ENCODE results near the gene RPS6KC1.

RPS6KC1 gene

GRCh38 chr1:213087911-213088310 lies 36.9 kb downstream of the RPS6KC1 start:
- Histone ChIP-seq H3K4me3 (ENCODE audit: low read length) (no peak overlapping the region), H3F3A (ENCODE audit: control insufficient read depth, insufficient read depth) (no peaks in the 10 kb centered on the region), H4K20me1 (ENCODE audit: control insufficient read depth, insufficient read depth, low read depth, low read length) (no peaks in the 10 kb centered on the region), H3K79me2 (ENCODE audit: control insufficient read depth, low read length) (no peaks in the 10 kb centered on the region), H3K9me3 (ENCODE audit: control insufficient read depth, insufficient read depth, low read length) (no peaks in the 10 kb centered on the region), H3K36me3 (ENCODE audit: control insufficient read depth, low read length) (no peaks in the 10 kb centered on the region), H3K9me2 (replicated peaks; ENCODE audit: control insufficient read depth, low read length) (no peaks in the 10 kb centered on the region), H3K27me3 (ENCODE audit: control insufficient read depth, low read length) (no peaks in the 10 kb centered on the region), H3K4me1 (ENCODE audit: control insufficient read depth, low read length) (no peaks in the 10 kb centered on the region), H3K27ac (ENCODE audit: low read depth, low read length) (no peak overlapping the region), H3K4me2 (ENCODE audit: low read length) (no peak overlapping the region)
- no peak for TF ChIP-seq EZH2phosphoT487 (IDR thresholded peaks at IDR 0.05; ENCODE audit: borderline replicate concordance, low read length)
- TF ChIP-seq CTCF (IDR thresholded peaks at IDR 0.05; ENCODE audit: low read depth, low read length, poor library complexity, severe bottlenecking), result no peak

GRCh38 chr1:213089924-213090677 lies 39.1 kb downstream of the RPS6KC1 start:
- Histone ChIP-seq H3K9me3 (ENCODE audit: control insufficient read depth, insufficient read depth, low read length) (no peaks in the 10 kb centered on the region), H3F3A (ENCODE audit: control insufficient read depth, insufficient read depth) (no peaks in the 10 kb centered on the region), H3K79me2 (ENCODE audit: control insufficient read depth, low read length) (no peaks in the 10 kb centered on the region), H3K4me1 (ENCODE audit: control insufficient read depth, low read length) (no peaks in the 10 kb centered on the region), H4K20me1 (ENCODE audit: control insufficient read depth, insufficient read depth, low read depth, low read length) (no peaks in the 10 kb centered on the region), H3K27me3 (ENCODE audit: control insufficient read depth, low read length) (no peaks in the 10 kb centered on the region), H3K9me2 (replicated peaks; ENCODE audit: control insufficient read depth, low read length) (no peaks in the 10 kb centered on the region), H3K36me3 (ENCODE audit: control insufficient read depth, low read length) (no peaks in the 10 kb centered on the region), H3K4me2 (ENCODE audit: low read length) (no peak overlapping the region), H3K27ac (ENCODE audit: low read depth, low read length) (no peak overlapping the region), H3K4me3 (ENCODE audit: low read length) (no peak overlapping the region)
- TF ChIP-seq EZH2phosphoT487 (IDR thresholded peaks at IDR 0.05; ENCODE audit: borderline replicate concordance, low read length), result no peak
- no peak for TF ChIP-seq CTCF (IDR thresholded peaks at IDR 0.05; ENCODE audit: low read depth, low read length, poor library complexity, severe bottlenecking)

GRCh38 chr1:213094446-213094845 lies 43.4 kb downstream of the RPS6KC1 start:
- H3F3A ChIP-seq (ENCODE audit: control insufficient read depth, insufficient read depth), result no peaks in the 10 kb centered on the region
- no peak overlapping the region for H3K4me2 ChIP-seq (ENCODE audit: low read length)
- H3K4me3 ChIP-seq (ENCODE audit: low read length), result no peak overlapping the region
- TF ChIP-seq CTCF (IDR thresholded peaks at IDR 0.05; ENCODE audit: low read depth, low read length, poor library complexity, severe bottlenecking), result no peak
- no peak for TF ChIP-seq EZH2phosphoT487 (IDR thresholded peaks at IDR 0.05; ENCODE audit: borderline replicate concordance, low read length)
- H3K9me2 ChIP-seq (replicated peaks; ENCODE audit: control insufficient read depth, low read length), result no peaks in the 10 kb centered on the region
- H3K36me3 ChIP-seq (ENCODE audit: control insufficient read depth, low read length), result no peaks in the 10 kb centered on the region
- no peaks in the 10 kb centered on the region for H3K27me3 ChIP-seq (ENCODE audit: control insufficient read depth, low read length)
- no peak overlapping the region for H3K27ac ChIP-seq (ENCODE audit: low read depth, low read length)
- no peaks in the 10 kb centered on the region for H4K20me1 ChIP-seq (ENCODE audit: control insufficient read depth, insufficient read depth, low read depth, low read length)
- no peaks in the 10 kb centered on the region for H3K9me3 ChIP-seq (ENCODE audit: control insufficient read depth, insufficient read depth, low read length)
- no peaks in the 10 kb centered on the region for H3K4me1 ChIP-seq (ENCODE audit: control insufficient read depth, low read length)
- no peaks in the 10 kb centered on the region for H3K79me2 ChIP-seq (ENCODE audit: control insufficient read depth, low read length)

Measured in DOHH2 (cell line).